ENCODE measurements around the gene HSDL2.
"Not testable (repeated sequence)": the region's sequence is repeated elsewhere in the genome, so short reads cannot be mapped to it uniquely, and the experiment has no call there.

HSDL2 gene

DNA sequence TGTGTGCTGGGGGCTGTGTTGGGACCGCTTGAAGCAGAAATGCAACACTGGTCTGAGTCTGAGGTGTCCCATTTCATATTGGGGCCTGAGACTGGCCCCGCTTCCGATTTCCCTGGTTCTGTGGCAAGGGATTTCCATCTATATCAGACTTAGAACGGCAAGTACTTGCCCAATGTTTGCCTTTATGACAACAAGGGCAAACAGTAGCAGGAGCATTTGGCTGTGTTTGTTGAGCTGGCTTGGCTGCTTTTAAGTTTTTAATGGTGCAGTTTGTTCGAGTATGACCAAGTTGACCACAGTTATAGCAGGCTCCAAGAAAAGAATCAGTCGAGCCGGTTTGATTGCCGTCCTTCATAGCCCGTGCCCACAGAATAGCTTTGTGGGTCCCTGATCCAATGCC is 17.0 kb downstream of the HSDL2 start:
- DNase-seq (ENCODE audit: low spot score), result no peak

DNA sequence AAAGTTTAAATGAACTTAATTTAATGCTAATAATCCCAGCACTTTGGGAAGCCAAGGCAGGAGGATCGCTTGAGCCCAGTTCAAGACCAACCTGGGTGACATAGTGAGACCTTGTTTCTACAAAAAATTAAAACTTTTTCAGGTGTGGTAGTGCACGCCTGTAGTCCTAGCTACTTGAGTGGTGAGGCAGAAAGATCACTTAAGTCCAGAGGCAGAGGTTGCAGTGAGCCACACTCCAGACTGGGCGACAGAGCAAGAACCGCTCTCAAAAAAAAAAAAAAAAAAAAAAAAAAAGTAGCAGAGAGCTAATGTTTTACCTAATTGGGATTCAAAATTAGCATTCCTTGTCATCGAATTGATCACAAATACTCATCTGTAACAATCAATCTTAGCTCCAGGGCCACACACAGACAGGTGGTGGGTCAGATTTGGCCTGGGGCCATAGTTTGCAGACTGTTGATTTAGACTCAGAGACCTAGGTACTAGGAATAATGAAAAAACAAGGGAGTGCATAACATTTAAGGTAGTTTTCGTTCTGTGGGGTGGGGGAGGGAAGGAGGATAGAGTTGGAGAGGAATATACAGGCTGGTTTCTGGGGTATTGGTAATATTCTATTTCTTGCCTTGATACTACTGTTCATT is 21.4 kb downstream of the HSDL2 start:
- DNase-seq (ENCODE audit: low spot score), result no peak

DNA sequence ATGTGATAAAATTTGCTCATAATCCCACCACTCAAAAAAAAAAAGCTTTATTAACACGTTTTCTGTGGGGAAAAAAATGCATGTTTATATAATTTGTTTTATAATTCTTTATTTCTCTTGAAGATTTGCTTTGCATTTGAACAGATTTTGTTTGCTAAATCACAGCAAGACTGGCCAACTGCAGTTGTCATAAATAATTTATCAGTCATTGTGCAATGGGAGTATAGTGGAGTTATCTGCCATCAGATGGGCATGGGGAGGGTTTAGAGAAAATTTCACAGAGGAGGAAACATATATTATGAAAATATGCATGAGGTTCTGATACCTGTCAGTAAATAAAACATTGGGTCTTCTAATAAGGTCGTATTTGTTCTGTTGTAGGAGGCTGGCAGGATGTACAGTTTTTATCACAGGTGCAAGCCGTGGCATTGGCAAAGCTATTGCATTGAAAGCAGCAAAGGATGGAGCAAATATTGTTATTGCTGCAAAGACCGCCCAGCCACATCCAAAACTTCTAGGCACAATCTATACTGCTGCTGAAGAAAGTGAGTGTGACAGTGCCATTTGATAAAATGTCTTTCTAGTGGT is 23.8 kb downstream of the HSDL2 start:
- no peak for DNase-seq (ENCODE audit: low spot score)

GRCh38 chr9:112404508-112404932 is 24.6 kb downstream of the HSDL2 start:
- no peak for DNase-seq (ENCODE audit: low spot score)

GRCh38 chr9:112408275-112408674 is 28.4 kb downstream of the HSDL2 start:
- no peak for DNase-seq (ENCODE audit: low spot score)

DNA sequence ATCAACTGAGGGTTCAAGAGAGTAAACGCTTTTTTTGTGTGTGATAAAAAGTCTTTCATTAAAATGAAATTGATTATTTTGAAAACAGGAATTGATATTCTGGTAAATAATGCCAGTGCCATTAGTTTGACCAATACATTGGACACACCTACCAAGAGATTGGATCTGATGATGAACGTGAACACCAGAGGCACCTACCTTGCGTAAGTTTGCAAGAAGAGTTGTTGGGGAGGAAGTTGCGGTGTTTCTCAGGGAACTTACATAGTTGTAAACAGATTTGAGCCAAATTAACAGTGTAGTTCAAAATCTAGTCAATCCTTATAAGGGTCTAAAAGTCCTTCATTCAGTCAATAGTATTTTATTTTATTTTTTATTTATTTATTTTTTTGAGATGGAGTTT is 28.9 kb downstream of the HSDL2 start:
- DNase-seq (ENCODE audit: low spot score), result no peak

GRCh38 chr9:112409758-112410157 is 29.9 kb downstream of the HSDL2 start:
- no peak for DNase-seq (ENCODE audit: low spot score)

DNA sequence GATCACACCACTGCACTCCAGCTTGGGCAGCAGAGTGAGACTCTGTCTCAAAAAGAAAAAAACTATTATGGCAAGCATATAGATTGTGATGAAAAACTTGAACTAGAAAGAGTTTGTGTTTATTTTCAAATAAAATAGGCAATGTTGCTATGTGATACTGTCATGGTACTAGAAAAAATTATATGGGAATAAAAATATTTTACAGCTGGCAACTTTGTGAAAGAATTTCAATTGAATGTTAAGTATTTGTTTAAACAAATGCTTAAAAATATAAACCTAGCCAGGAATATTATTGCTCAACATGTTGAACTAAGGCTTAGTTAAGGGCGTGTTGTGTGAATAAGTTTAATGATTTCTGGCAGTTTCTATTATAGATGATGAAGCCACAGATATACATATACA is 31.7 kb downstream of the HSDL2 start:
- DNase-seq (ENCODE audit: low spot score), result no peak

- DNase-seq (ENCODE audit: low spot score), result not testable (repeated sequence)
Measured at GRCh38 chr9:112413728-112414127, 33.8 kb downstream of the HSDL2 start.

DNA sequence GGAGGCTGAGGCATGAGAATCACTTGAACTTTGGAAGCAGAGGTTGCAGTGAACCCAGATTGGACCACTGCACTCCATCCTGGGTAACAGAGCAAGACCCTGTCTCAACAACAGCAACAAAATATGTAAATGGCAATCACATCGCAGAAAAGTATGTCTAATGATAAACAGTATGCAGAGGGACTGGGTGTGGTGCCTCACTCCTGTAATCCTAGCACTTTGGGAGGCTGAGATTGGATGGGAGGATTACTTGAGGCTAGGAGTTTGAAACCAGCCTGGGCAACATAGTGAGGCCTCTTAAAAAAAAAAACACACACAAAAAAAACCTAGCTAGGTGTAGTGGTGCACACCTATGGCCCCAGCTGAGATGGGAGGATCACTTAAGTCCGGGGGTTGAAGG is 40.3 kb downstream of the HSDL2 start:
- DNase-seq (ENCODE audit: low spot score), result no peak

GRCh38 chr9:112421771-112422222 is 41.9 kb downstream of the HSDL2 start:
- DNase-seq (ENCODE audit: low spot score), result no peak

DNA sequence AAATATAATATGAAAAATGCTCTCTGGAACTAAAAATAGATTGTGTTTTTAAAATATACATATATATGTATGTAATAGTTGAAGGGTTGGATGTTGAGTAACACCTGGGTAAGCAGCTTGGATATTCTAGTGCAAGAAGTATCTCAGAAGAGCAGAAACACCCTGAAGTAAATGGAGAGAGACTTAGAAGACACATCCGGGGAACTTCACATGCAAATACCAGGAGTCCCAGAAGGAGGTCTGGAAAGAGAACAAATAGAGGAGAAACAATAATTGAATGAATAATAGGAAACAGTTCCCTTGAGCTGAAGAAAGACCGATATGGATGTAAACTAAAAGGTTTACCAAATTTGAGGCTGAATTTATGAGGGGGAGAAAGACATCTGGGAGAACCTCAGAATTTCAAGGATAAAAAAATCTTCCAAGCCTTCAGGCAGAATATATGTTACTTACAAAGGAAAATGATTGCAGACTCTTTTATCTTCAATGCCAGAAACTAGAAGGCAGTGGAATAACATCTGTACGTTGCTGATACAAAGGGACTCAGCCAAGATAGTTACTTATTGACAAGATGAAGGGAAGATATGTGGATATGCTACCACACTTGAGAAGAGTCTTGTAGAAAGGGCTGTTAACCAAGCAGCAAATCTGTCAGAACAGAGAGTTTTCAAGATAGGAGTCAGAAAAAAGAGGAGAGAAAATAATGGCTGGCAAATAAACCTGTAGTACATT is 42.7 kb downstream of the HSDL2 start:
- DNase-seq (ENCODE audit: low spot score), result peak; percentile 12

DNA sequence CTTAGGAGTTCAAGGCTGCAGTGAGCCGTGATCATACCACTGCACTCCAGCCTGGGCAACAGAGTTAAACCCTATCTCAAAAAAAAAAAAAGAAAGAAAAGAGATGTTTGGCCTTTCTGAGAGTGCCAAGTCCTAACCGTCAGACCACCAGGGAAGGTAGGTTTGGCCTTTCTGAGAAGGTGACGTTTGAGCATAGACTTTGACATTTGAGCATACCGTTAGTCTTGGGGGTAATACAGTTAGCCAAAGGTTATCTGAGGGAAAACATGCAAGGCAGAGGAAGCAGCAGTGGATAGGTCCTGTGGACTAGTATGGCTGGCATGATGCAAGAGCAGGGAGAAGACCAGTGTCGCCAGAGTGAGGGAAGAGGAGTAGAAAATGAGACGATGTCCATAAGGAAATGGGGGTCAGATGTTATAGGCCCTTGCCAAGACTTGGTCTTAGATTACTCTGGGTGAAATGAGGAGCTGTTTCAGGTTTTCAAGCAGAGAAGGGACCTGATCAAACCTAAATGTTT is 50.2 kb downstream of the HSDL2 start:
- DNase-seq (ENCODE audit: low spot score), result no peak

- DNase-seq (ENCODE audit: low spot score), result no peak
Measured at GRCh38 chr9:112433499-112434392, 53.8 kb downstream of the HSDL2 start.

DNA sequence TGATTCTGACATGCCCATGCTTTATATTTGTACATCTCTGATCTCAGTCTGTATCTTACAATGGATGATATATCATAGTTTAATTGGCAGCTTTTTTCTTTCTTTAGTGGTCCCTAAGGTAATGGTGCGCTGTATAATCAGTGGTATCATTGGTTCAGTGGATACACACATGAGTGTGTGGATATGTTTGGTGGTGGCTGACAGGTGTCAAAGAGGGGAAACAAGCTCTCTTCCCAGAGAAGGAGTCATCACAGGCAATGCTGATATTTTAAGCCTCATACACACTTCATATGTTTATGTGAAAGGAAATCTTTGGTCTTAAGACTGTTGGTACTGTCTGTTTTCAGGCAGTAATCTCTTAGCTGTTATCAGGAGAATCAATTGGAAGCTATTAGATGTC is 54.6 kb downstream of the HSDL2 start:
- no peak for DNase-seq (ENCODE audit: low spot score)

- no peak for DNase-seq (ENCODE audit: low spot score)
Measured at GRCh38 chr9:112437406-112437805, 57.5 kb downstream of the HSDL2 start.

- DNase-seq (ENCODE audit: low spot score), result no peak
Measured at GRCh38 chr9:112439171-112439570, 59.3 kb downstream of the HSDL2 start.

DNA sequence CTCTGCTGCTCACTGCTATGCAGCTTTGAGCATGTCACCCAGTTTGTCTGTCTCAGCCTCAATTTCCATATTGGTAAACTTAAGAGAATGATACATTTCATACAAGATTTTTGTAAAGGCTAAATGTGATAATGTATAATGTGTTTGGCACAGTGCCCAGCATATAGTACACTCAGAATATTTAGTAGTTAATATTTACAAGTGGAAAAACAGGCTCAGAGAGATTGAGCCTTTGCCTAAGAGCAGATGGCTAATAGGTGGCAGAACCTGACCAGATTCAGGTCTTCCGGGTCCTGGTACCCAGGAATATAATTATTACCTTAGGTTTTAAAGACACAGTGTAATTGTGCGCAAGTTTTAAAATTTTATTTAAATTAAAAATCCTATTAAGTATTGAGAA is 59.9 kb downstream of the HSDL2 start:
- DNase-seq (ENCODE audit: low spot score), result no peak

- DNase-seq (ENCODE audit: low spot score), result peak; percentile 13
Measured at GRCh38 chr9:112443200-112443599, 63.3 kb downstream of the HSDL2 start.

- no peak for DNase-seq (ENCODE audit: low spot score)
Measured at GRCh38 chr9:112443636-112444035, 63.7 kb downstream of the HSDL2 start.

DNA sequence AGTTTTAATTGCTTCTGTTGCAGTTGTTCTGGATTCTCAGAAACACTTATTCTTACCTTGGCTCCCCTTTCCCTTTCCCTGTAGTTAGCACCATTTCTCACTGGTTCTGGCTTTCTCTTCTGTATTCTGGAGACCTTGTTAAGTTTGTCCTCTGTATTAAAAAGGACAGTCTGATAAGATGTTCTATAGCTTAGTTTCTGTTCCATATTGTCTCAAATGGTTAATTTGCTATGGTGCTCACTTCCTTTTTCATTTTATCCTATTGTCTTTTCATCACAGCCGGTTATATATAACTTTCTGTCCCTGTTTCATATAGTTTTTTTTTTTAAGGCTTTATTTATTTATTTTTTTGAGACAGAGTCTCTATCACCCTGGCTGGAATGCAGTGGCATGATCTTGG is 65.3 kb downstream of the HSDL2 start:
- DNase-seq (ENCODE audit: low spot score), result no peak

DNA sequence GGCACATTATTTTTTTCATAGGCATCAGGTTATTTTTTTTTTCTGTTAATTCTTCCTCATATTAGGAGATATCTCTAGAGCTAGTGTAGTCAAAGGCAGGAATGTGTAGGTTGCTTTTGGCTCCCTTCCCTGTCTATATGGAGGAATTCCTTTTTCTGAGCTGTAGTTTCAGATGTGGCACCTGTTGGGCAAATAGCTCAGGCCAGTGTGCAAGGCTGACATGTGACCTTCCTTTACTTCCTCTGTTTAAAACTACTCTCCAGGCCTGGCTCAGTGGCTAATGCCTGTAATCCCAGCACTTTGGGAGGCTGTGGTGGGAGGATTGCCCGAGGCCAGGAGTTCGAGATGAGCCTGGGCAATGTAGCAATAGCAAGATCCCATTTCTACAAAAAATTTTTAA is 66.2 kb downstream of the HSDL2 start:
- DNase-seq (ENCODE audit: low spot score), result no peak
